B cell (primary cell): Measurements from ENCODE around the gene GFOD1. TPM values are rescaled to one million over a fixed set of nuclear protein-coding genes. Genes with fewer than 3 reads are reported as not detected.

Experiments
- ATAC-seq: fragments of 200-7000 bp; cut with Tn5 transposase; one replicate; pipeline ENCODE4 v1.10.0; 2021; ENCODE audit warnings: low read depth, mild to moderate bottlenecking, moderate number of reproducible peaks, moderate library complexity
- CTCF ChIA-PET: fragments of 350-600 bp; sonication (Branson Sonifier 250); formaldehyde crosslinking; loops from one replicate; lab custom pipeline; 2021; ENCODE audit warnings: antibody characterized with exemption, inconsistent platforms; lab: Charles Lee
- POLR2A ChIA-PET: fragments of 350-600 bp; sonication (Branson Sonifier 250); formaldehyde crosslinking; loops from one replicate; lab custom pipeline; 2021; ENCODE audit warnings: antibody characterized with exemption; lab: Charles Lee
- DNase-seq: peaks from one replicate; pipeline ENCODE4 v3.0.0; 2013
- H2AFZ ChIP-seq: 2 replicates; pipeline ENCODE4 v1.6.1; 2012; ENCODE audit warnings: mild to moderate bottlenecking, low read depth, low read length; ENCODE audit not compliant: insufficient read depth, poor library complexity, severe bottlenecking
- H3K27ac ChIP-seq, 2 donors: 1 replicate in 1 of 2; 2 replicates in 1 of 2; pipeline ENCODE4 v1.5.1; 2012 to 2013; ENCODE audit warnings: low read length in 2 of 2, mild to moderate bottlenecking in 2 of 2, moderate library complexity in 1 of 2
- H3K27me3 ChIP-seq, 4 experiments: fragments of 200-600 bp in 1 of 4; sonication (generic) in 1 of 4; replicated peaks in 1 of 4; 1 replicate in 2 of 4; 2 replicates in 2 of 4; pipeline versions ENCODE4 v1.6.1 to v1.7.0; 2013 to 2016; ENCODE audit warnings: low read length in 3 of 4, mild to moderate bottlenecking in 2 of 4, mixed read lengths in 1 of 4, moderate library complexity in 1 of 4; ENCODE audit not compliant: insufficient read depth in 4 of 4, control insufficient read depth in 3 of 4; ENCODE audit errors: control extremely low read depth in 1 of 4
- H3K36me3 ChIP-seq, 2 experiments: replicated peaks in 1 of 2; 1 replicate in 1 of 2; 2 replicates in 1 of 2; pipeline versions ENCODE4 v1.6.1 to v1.7.1; 2013; ENCODE audit warnings: low read length in 1 of 2; ENCODE audit not compliant: insufficient read depth in 2 of 2, control insufficient read depth in 1 of 2; ENCODE audit errors: control extremely low read depth in 1 of 2, extremely low read depth in 1 of 2
- H3K4me1 ChIP-seq, 2 donors: fragments of 200-600 bp in 1 of 2; sonication (generic) in 1 of 2; 1 replicate in 1 of 2; 2 replicates in 1 of 2; pipeline versions ENCODE4 v1.5.1 to v1.6.1; 2013 to 2017; ENCODE audit warnings: low read length in 2 of 2; ENCODE audit not compliant: control insufficient read depth in 2 of 2, insufficient read depth in 2 of 2
- H3K4me2 ChIP-seq: replicated peaks from 2 replicates; pipeline ENCODE3; 2012; ENCODE audit warnings: mild to moderate bottlenecking, low read depth, low read length; ENCODE audit not compliant: poor library complexity, severe bottlenecking
- H3K4me3 ChIP-seq, 5 experiments: fragments of 200-600 bp in 1 of 5; sonication (generic) in 1 of 5; 1 replicate in 3 of 5; 2 replicates in 2 of 5; pipeline versions ENCODE4 v1.5.1 to v1.7.0; 2011 to 2016; ENCODE audit warnings: low read length in 4 of 5, mild to moderate bottlenecking in 4 of 5, low read depth in 2 of 5, control low read depth in 1 of 5, moderate library complexity in 1 of 5; ENCODE audit not compliant: insufficient read depth in 1 of 5; ENCODE audit errors: control extremely low read depth in 1 of 5, extremely low read depth in 1 of 5
- H3K79me2 ChIP-seq: fragments of 200-600 bp; sonication (generic); one replicate; pipeline ENCODE4 v1.6.0; 2016; ENCODE audit warnings: low read length; ENCODE audit not compliant: control insufficient read depth, insufficient read depth
- H3K9ac ChIP-seq: fragments of 200-600 bp; sonication (generic); 2 replicates; pipeline ENCODE4 v1.6.1; 2017; ENCODE audit warnings: mild to moderate bottlenecking, low read length, moderate library complexity
- H3K9me3 ChIP-seq, 3 donors: one replicate each; pipeline versions ENCODE4 v1.6.1 to v1.7.1; 2013; ENCODE audit warnings: low read length in 2 of 3; ENCODE audit not compliant: control insufficient read depth in 2 of 3, insufficient read depth in 1 of 3; ENCODE audit errors: control extremely low read depth in 1 of 3
- H4K20me1 ChIP-seq: 2 replicates; pipeline ENCODE4 v1.6.0; 2012; ENCODE audit warnings: mild to moderate bottlenecking, low read length; ENCODE audit not compliant: insufficient read depth, control insufficient read depth, poor library complexity, severe bottlenecking
- H3K27ac Mint-ChIP-seq: one replicate; pipeline ENCODE4 v1.8.0; 2021; ENCODE audit warnings: mixed read lengths
- H3K27me3 Mint-ChIP-seq: one replicate; pipeline ENCODE4 v1.8.0; 2021; ENCODE audit warnings: mixed read lengths
- H3K4me1 Mint-ChIP-seq: one replicate; pipeline ENCODE4 v1.8.0; 2021; ENCODE audit warnings: mixed read lengths
- H3K4me3 Mint-ChIP-seq: one replicate; pipeline ENCODE4 v1.8.0; 2021; ENCODE audit warnings: mixed read lengths
- H3K9me3 Mint-ChIP-seq: one replicate; pipeline ENCODE4 v1.8.0; 2022; ENCODE audit warnings: mixed read lengths; ENCODE audit not compliant: insufficient read depth
- EZH2 ChIP-seq: IDR thresholded peaks from 2 replicates; pipeline ENCODE4 v1.6.1; 2012; ENCODE audit warnings: borderline replicate concordance, low read depth, mild to moderate bottlenecking, moderate library complexity, low read length; ENCODE audit not compliant: insufficient read depth, poor library complexity, severe bottlenecking
- WGBS: methylation state at CpG from one replicate; pipeline ENCODE4 v1.1.5; 2013; ENCODE audit warnings: missing lambda C conversion rate; ENCODE audit not compliant: insufficient coverage; 5-methylcytosine and 5-hydroxymethylcytosine counted together
- intact Hi-C: fragments of 100-400 bp; cut with micrococcal nuclease; formaldehyde crosslinking; loops from one replicate; pipeline ENCODE4 v1.10.0; 2022
- polyA plus RNA-seq: library from polyadenylated mRNA; depleted of rRNA; stranded (reverse); fragments of >200 nt; gene quantifications from 2 replicates; pipeline ENCODE4 v1.2.3, GENCODE V29; 2012
- total RNA-seq, 2 donors: library from RNA; stranded (reverse); fragments of 120-200 nt in 1 of 2; gene quantifications; 1 replicate in 1 of 2; 2 replicates in 1 of 2; pipeline versions ENCODE4 v1.2.3 to v1.2.4, GENCODE V29; 2013 to 2022
- TF ChIP-seq, protein P1 (sequence below): fragments of 200-600 bp; IDR thresholded peaks from one replicate; pipeline ENCODE4 v1.8.0; 2022; ENCODE audit warnings: antibody characterized with exemption, mild to moderate bottlenecking

The GFOD1 gene
- total and polyA plus RNA-seq, 2 donors (not counting 1 experiment from before 2014, with no cell fraction given): 8.3 to 42.4 TPM

DNA sequence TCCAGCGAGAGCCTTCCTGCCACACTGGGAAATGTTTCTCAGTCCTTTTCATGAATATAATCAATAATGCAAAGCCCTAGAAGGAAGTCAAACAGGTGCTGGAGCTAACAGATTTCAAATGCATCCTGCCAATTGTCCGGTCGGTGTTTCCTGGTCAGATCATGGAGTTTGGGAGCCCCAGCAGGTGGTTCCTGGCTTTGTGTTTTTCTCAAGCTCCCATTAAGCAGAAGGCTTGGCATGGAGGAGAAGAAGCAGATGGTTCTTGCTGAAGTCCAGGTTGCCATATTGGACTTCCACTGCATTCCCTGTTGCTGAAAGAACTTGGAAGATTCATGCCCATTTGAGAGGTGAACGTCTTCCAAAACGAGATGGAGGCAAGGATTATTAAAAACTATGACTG, 68.6 kb downstream of the GFOD1 start:
- POLR2A ChIA-PET: no interaction called here

DNA sequence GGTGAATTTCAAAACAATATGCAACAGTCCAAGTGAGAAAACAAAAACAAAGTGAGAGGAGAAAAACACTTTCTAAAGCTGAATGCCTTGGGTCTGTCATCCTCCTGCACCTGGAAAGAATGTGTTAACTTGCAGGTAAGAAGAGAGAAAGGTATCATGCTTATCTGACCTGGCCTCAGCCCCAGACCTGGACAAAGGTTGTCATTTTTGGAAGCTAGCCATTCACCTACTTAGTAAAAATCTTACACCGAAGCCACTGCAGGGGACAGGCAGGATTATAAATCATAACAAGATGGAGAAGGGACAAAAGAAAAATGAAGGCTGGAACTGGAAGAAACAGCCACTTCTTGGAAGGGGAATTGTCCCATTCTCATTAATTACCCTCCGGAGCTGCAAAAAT, 69.4 kb downstream of the GFOD1 start:
- Mint-ChIP-seq H3K4me3 (no peak overlapping the region), H3K9me3 (no peaks in the 10 kb centered on the region), H3K27me3 (peaks cover 3% of the 10 kb centered on the region), H3K27ac (no peak overlapping the region), H3K4me1 (peaks cover 37% of the 10 kb centered on the region)
- ChIA-PET POLR2A (interaction anchor here (0.6 kb wide), 1 partner anchor 12 kb away, joined by 3 read pairs; no protein-coding TSS in a partner anchor), CTCF (no interaction called here)
- peaks cover 77% of the 10 kb centered on the region for H3K79me2 ChIP-seq
- H2AFZ ChIP-seq: no peak overlapping the region
- TF ChIP-seq, protein P1, sequence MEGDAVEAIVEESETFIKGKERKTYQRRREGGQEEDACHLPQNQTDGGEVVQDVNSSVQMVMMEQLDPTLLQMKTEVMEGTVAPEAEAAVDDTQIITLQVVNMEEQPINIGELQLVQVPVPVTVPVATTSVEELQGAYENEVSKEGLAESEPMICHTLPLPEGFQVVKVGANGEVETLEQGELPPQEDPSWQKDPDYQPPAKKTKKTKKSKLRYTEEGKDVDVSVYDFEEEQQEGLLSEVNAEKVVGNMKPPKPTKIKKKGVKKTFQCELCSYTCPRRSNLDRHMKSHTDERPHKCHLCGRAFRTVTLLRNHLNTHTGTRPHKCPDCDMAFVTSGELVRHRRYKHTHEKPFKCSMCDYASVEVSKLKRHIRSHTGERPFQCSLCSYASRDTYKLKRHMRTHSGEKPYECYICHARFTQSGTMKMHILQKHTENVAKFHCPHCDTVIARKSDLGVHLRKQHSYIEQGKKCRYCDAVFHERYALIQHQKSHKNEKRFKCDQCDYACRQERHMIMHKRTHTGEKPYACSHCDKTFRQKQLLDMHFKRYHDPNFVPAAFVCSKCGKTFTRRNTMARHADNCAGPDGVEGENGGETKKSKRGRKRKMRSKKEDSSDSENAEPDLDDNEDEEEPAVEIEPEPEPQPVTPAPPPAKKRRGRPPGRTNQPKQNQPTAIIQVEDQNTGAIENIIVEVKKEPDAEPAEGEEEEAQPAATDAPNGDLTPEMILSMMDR: no peak
- TF ChIP-seq EZH2: no peak
- no peaks in the 10 kb centered on the region for H3K9me3 ChIP-seq
- WGBS: 100% methylated on average over 1 of the region's 2 CpGs
- H3K36me3 ChIP-seq: no peaks in the 10 kb centered on the region
- peaks cover 6% of the 10 kb centered on the region for H4K20me1 ChIP-seq
- H3K4me3 ChIP-seq: no peak overlapping the region
- peaks cover 0 to 9% (median 0%) of the 10 kb centered on the region in 4 experiments for H3K27me3 ChIP-seq
- H3K4me1 ChIP-seq: peaks cover 13 to 19% of the 10 kb centered on the region in 2 donors
- H3K9ac ChIP-seq: no peak overlapping the region
- intact Hi-C loops: no loop called here
- H3K4me2 ChIP-seq: no peak overlapping the region
- H3K27ac ChIP-seq: no peak overlapping the region
- ATAC-seq: no peak
- no peak for DNase-seq

More for the DNA sequence above, 68.6 kb downstream of the GFOD1 start:
- H3K27ac ChIP-seq: no peak overlapping the region
- peak overlapping the region; percentile 56 for H3K4me2 ChIP-seq
- Mint-ChIP-seq H3K27me3 (peaks cover 3% of the 10 kb centered on the region), H3K27ac (no peak overlapping the region), H3K4me1 (peaks cover 36% of the 10 kb centered on the region), H3K4me3 (peak overlapping the region; percentile 80), H3K9me3 (no peaks in the 10 kb centered on the region)
- CTCF ChIA-PET: interaction anchor here (1.9 kb wide), 1 partner anchor 42 kb away, joined by 3 read pairs; no protein-coding TSS in a partner anchor
- no peaks in the 10 kb centered on the region for H3K36me3 ChIP-seq
- no peak overlapping the region for H2AFZ ChIP-seq
- peaks cover 80% of the 10 kb centered on the region for H3K79me2 ChIP-seq
- ATAC-seq (no peak), DNase-seq (no peak)
- no peak overlapping the region for H3K4me3 ChIP-seq
- H3K27me3 ChIP-seq: peaks cover 0 to 9% (median 0%) of the 10 kb centered on the region in 4 experiments
- H3K9me3 ChIP-seq: no peaks in the 10 kb centered on the region
- 85% methylated on average over 2 of the region's 5 CpGs for WGBS
- peaks cover 6% of the 10 kb centered on the region for H4K20me1 ChIP-seq
- TF ChIP-seq EZH2: no peak
- TF ChIP-seq, protein P1: no peak
- peaks cover 13 to 19% of the 10 kb centered on the region in 2 donors for H3K4me1 ChIP-seq
- intact Hi-C loops: no loop called here
- H3K9ac ChIP-seq: no peak overlapping the region
